HepG2 (cell line): ENCODE measurements around the gene GBE1. TPM values are rescaled to one million over a fixed set of nuclear protein-coding genes. Genes with fewer than 3 reads are reported as not detected.

ENCODE experiments used
- DDIT3 ChIP-seq: sonication (generic); formaldehyde crosslinking; IDR thresholded peaks from 2 replicates; pipeline ENCODE4 v1.4.0; 2020; ENCODE audit warnings: mild to moderate bottlenecking, missing genetic modification reagents
- E2F2 ChIP-seq: sonication (generic); formaldehyde crosslinking; IDR thresholded peaks from 2 replicates; pipeline ENCODE4 v1.4.0; 2020; ENCODE audit warnings: missing genetic modification reagents, borderline replicate concordance
- GATA4 ChIP-seq: sonication (generic); IDR thresholded peaks from 2 replicates; pipeline ENCODE4 v1.6.1; 2016; ENCODE audit warnings: antibody characterized with exemption, low read depth, borderline replicate concordance
- KDM1A ChIP-seq: IDR thresholded peaks from 2 replicates; pipeline ENCODE4 v1.6.1; 2016; ENCODE audit warnings: missing compliant biosample characterization
- MAX ChIP-seq: IDR thresholded peaks from 2 replicates; pipeline ENCODE4 v1.6.1; 2012; ENCODE audit warnings: inconsistent platforms
- MEIS2 ChIP-seq: sonication (generic); formaldehyde crosslinking; IDR thresholded peaks from 2 replicates; pipeline ENCODE4 v1.9.0; 2021; ENCODE audit warnings: mild to moderate bottlenecking, missing genetic modification reagents
- MTF1 ChIP-seq: sonication (generic); formaldehyde crosslinking; IDR thresholded peaks from 2 replicates; pipeline ENCODE4 v1.5.0; 2020; ENCODE audit warnings: missing genetic modification reagents
- NRL ChIP-seq: sonication (generic); formaldehyde crosslinking; IDR thresholded peaks from 2 replicates; pipeline ENCODE4 v1.5.0; 2020; ENCODE audit warnings: missing genetic modification reagents, mild to moderate bottlenecking, moderate library complexity, borderline replicate concordance
- PRDM4 ChIP-seq: sonication (generic); formaldehyde crosslinking; IDR thresholded peaks from 2 replicates; pipeline ENCODE4 v1.9.0; 2021; ENCODE audit warnings: missing genetic modification reagents, borderline replicate concordance
- SAP130 ChIP-seq: IDR thresholded peaks from 2 replicates; pipeline ENCODE4 v1.6.1; 2016; ENCODE audit warnings: low read depth
- THAP7 ChIP-seq: sonication (generic); formaldehyde crosslinking; IDR thresholded peaks from 2 replicates; pipeline ENCODE4 v1.8.1; 2023; ENCODE audit warnings: mild to moderate bottlenecking, missing genetic modification reagents
- ZBTB33 ChIP-seq: sonication (generic); formaldehyde crosslinking; IDR thresholded peaks from 2 replicates; pipeline ENCODE4 v1.4.0; 2020; ENCODE audit warnings: missing genetic modification reagents
- ZNF296 ChIP-seq: sonication (generic); formaldehyde crosslinking; conservative IDR thresholded peaks from 2 replicates; pipeline ENCODE4 v1.5.0; 2020; ENCODE audit warnings: mild to moderate bottlenecking, missing genetic modification reagents
- ZNF749 ChIP-seq: sonication (generic); formaldehyde crosslinking; IDR thresholded peaks from 2 replicates; pipeline ENCODE4 v1.8.0; 2022; ENCODE audit warnings: mild to moderate bottlenecking, missing genetic modification reagents, moderate library complexity, borderline replicate concordance
- polyA plus RNA-seq, 8 experiments: library from polyadenylated mRNA; depleted of rRNA in 3 of 8; stranded (reverse) in 7 of 8; unstranded in 1 of 8; fragments of >200 nt; fragmentation: Illumina TruSeq in 4 of 8; extraction: Trizol in 4 of 8; gene quantifications; 2 replicates each; pipeline versions ENCODE4 v1.2.1 to v1.2.3, GENCODE V29; 2011 to 2016; ENCODE audit warnings: low read depth in 4 of 8, missing spikeins in 1 of 8, mixed read lengths in 1 of 8; ENCODE audit not compliant: insufficient read depth in 1 of 8
- total RNA-seq, 5 experiments: library from RNA; depleted of rRNA; stranded (reverse); fragments of >200 nt; fragmentation: Illumina TruSeq; extraction: Trizol; gene quantifications; 2 replicates each; pipeline ENCODE4 v1.2.3, GENCODE V29; 2016; ENCODE audit warnings: low read depth in 1 of 5

Gene GBE1
- total and polyA plus RNA-seq, 2 of the 13 experiments (the other 11 are each of a cell fraction or from before 2014, with no cell fraction given): 22.9 to 36.1 TPM

GRCh38 chr3:81716870-81717509 lies 44.5 kb downstream of the GBE1 start (continued):
- TF ChIP-seq DDIT3 (CRISPR knock-in tag) (no peak), MEIS2 (CRISPR knock-in tag) (no peak), MTF1 (no peak), PRDM4 (CRISPR knock-in tag) (no peak), SAP130 (CRISPR knock-in tag) (peak; percentile 94), ZBTB33 (0 out of 2 replicates have a peak, but pooled peaks have one; percentile 48), MAX (peak; percentile 67), KDM1A (0 out of 2 replicates have a peak, but pooled peaks have one; percentile 57), NRL (CRISPR knock-in tag) (no peak), ZNF749 (no peak), ZNF296 (no peak), GATA4 (peak; percentile 83; the same call in 1 of the 2 replicates), E2F2 (CRISPR knock-in tag) (no peak), THAP7 (CRISPR knock-in tag) (no peak; the same call in 1 of the 2 replicates)
